Measurements from ENCODE around the gene EDA2R.
A peak's percentile ranks its signal among the peaks of the same experiment; 100 is the strongest.

Gene EDA2R, protein sequence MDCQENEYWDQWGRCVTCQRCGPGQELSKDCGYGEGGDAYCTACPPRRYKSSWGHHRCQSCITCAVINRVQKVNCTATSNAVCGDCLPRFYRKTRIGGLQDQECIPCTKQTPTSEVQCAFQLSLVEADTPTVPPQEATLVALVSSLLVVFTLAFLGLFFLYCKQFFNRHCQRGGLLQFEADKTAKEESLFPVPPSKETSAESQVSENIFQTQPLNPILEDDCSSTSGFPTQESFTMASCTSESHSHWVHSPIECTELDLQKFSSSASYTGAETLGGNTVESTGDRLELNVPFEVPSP

GRCh38 chrX:66638591-66639500, at the start of gene EDA2R:
EDA2R (minus strand) TSS chrX:66639078; CDS start chrX:66616020, 23,058 bp downstream.
- peak; percentile 55 for DNase-seq (ENCODE audit: low spot score)

DNA sequence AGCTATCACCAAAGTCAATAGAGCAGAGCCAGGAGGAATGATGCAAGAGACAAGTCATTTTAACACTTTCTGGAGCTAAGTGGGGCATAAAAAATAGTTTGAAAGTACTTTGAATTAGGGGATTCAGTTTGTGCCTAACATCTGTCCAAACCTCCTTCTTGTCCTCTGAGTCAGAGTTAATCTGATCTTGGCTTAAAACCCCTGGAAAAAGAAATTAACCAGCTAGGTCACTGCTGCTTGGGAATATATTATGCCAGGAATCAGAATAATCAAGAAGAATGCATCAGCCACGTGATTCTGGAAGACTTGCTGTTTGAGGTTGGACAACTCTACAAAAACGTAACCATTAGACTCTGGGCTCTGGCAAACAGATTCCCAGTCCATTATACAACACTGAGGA, 45.3 kb upstream of the EDA2R start:
- DNase-seq (ENCODE audit: low spot score), result no peak

GRCh38 chrX:66680451-66680850, 41.6 kb upstream of the EDA2R start:
- DNase-seq (ENCODE audit: low spot score), result no peak

- no peak for DNase-seq (ENCODE audit: low spot score)
Measured at GRCh38 chrX:66677430-66677829, 38.6 kb upstream of the EDA2R start.

GRCh38 chrX:66676990-66677389, 38.1 kb upstream of the EDA2R start:
- DNase-seq (ENCODE audit: low spot score), result no peak

DNA sequence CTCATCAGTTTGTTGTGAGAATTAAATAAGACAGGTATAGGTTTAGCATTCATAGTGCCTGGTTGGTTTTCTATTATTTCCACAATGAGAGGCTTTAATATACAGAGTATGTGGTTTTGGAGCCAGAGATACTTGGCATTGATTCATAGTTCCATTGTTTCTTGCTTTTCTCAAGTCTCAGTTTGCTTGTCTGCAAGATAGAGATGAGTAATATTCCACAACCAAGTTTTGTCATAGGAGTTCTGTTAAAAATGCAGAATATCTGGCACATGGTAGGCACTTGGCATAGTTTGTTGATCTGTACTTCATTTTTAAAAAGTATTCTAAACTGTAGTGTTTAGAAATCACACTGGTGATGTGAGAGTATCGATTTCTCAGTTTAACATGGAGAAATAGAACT, 37.5 kb upstream of the EDA2R start:
- DNase-seq (ENCODE audit: low spot score), result no peak

- DNase-seq (ENCODE audit: low spot score), result no peak
Measured at GRCh38 chrX:66675541-66675940, 36.7 kb upstream of the EDA2R start.

DNA sequence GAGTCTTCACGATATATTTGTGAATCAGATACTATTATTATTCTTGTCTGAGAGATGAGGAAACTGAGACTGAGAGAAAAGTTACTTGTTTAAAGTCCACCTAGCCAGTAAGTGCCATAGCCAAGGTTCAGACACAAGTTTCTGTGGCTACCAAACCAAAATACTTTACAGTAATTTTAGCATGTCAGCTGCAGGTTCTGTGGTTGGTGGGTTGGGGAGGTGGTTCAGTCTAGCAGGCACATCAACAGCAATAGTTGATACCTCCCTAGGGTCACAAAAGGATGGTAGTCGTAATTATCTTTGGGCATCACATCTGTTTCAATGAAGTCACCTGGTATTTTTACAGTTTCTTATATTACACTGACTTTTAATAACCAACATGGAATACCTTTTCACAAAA, 35.6 kb upstream of the EDA2R start:
- DNase-seq (ENCODE audit: low spot score), result no peak

DNA sequence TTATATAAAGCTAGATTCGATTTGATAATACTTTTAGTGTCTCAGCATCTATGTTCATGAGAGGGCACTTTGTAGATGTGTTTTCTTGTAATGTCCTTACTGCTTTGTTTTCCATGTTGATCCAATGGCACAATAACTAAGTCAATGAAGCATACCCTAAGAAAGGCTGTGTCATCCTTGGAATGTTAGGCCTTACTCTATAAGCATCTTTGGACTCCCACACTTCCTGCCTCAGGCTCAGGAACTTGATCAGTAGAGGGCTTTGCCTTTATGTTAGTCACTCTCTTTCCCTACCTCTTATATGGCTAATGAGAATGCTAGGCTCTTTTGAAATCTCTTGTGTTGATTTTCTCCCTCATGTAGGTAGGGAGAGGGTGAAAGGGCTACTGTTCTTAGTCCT, 33.2 kb upstream of the EDA2R start:
- DNase-seq (ENCODE audit: low spot score), result no peak

- DNase-seq (ENCODE audit: low spot score), result no peak
Measured at GRCh38 chrX:66654411-66654810, 15.5 kb upstream of the EDA2R start.

GRCh38 chrX:66635360-66635759, 3.5 kb downstream of the EDA2R start:
- no peak for DNase-seq (ENCODE audit: low spot score)

DNA sequence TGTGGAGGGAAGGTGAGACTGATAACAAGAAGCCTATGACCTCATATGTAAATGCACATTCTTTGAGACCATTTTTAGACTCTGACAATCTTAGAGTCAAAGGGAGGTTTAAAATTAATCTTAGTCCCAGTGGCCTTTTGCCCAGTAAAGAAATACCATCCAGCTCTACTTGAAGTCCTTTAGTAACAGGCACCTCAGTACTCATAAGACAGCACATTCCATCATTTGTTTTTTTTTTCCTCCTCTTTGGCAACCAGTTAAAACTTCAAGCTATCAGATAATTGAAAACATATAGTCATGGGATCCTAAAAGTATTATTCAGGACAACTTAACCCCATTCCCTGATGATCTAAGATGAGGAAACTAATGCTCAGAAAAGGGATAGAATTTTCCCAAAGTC, 4.6 kb downstream of the EDA2R start:
- DNase-seq (ENCODE audit: low spot score), result no peak

- DNase-seq (ENCODE audit: low spot score), result no peak
Measured at GRCh38 chrX:66633541-66633940, 5.3 kb downstream of the EDA2R start.

DNA sequence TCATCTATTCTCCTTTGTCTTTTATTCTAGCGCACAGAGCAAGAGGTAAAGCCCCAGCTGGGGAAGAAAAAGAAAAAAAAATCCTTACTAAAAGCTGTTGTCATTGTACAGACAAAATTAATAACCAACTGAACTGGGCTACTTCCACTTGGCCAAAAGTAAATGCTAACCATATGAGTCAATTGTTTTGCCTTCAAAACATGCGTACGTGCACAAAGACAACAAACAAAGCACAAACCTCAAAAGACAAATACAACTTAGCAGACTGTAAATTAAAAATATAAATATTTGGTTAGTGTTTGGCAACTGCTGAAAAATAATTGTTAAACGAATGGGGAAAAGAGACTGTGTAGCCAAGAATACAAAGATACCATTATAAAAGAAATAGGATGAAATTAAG, 5.9 kb downstream of the EDA2R start:
- DNase-seq (ENCODE audit: low spot score), result no peak

GRCh38 chrX:66632473-66632872, 6.4 kb downstream of the EDA2R start:
- DNase-seq (ENCODE audit: low spot score), result no peak

- no peak for DNase-seq (ENCODE audit: low spot score)
Measured at GRCh38 chrX:66625525-66625924, 13.4 kb downstream of the EDA2R start.

DNA sequence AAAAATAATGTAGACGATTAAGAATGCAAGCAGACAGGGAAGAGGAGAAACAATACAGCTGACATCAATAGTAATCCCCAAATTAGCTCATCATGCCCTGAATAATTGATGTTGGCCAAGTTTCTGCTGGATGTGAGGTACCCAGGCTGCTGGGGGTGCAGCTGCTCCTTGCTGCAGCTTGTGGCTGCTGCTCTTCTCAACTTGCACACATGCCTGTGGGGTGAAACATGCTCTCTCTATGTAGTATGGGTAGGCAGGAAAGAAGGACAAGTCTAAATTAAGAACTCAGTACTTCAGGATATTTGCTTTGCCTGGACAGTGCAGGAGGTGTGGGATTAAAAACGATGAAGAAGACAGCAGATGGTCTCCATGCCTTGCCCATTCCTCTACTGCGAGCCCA, 16.7 kb downstream of the EDA2R start:
- DNase-seq (ENCODE audit: low spot score), result no peak

GRCh38 chrX:66616944-66617343, 21.9 kb downstream of the EDA2R start:
- no peak for DNase-seq (ENCODE audit: low spot score)

DNA sequence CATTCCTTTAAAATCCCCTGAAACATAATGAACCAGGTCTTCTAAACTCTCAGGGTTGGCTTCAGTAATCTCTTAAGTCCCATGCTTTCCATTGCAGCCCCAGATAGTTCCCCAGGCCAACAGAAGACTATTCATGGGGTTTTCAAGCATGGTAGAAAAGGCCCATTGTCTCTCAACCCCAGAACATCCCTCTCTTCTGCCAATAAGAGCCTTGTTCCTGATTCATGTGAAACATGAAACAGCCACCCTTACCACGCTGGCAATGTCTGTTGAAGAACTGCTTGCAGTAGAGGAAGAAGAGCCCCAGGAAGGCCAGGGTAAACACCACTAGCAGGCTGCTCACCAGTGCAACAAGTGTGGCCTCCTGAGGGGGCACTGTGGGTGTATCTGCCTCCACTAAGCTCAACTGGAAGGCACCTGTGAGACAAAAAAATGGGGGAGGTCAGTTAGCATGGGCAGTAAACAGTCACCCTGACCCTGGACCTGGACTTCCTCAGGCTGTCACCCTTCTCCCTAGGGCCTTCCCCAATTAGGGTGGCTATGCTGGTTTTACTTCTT, 36.4 kb downstream of the EDA2R start:
- peak; percentile 6 for DNase-seq (ENCODE audit: low spot score)

- no peak for DNase-seq (ENCODE audit: low spot score)
Measured at GRCh38 chrX:66601522-66601921, 37.4 kb downstream of the EDA2R start.

GRCh38 chrX:66579219-66579618, 59.7 kb downstream of the EDA2R start:
- no peak for DNase-seq (ENCODE audit: low spot score)

- DNase-seq (ENCODE audit: low spot score), result no peak
Measured at GRCh38 chrX:66553973-66554372, 84.9 kb downstream of the EDA2R start.

- DNase-seq (ENCODE audit: low spot score), result no peak
Measured at GRCh38 chrX:66547847-66548369, 91.0 kb downstream of the EDA2R start.

Measured in hematopoietic multipotent progenitor cell treated with erythropoietin and hydrocortisone succinate and interleukin-3 and kit ligand, for 17 days (in vitro differentiated cells).